Sigmoid colon (tissue), 7 donors: ENCODE measurements around the gene MLN. TPM values are rescaled to one million over a fixed set of nuclear protein-coding genes. Genes with fewer than 3 reads are reported as not detected.

Source experiments
- DNase-seq: peaks from one replicate; pipeline ENCODE4 v3.0.0-alpha.2; 2019
- H3K27ac ChIP-seq, 4 donors: fragments of 200-600 bp; sonication (generic); one replicate each; pipeline ENCODE4 v1.5.1; 2016 to 2019; ENCODE audit warnings: mild to moderate bottlenecking in 1 of 4
- H3K27me3 ChIP-seq, 3 donors: fragments of 200-600 bp; sonication (generic); one replicate each; pipeline ENCODE4 v1.5.1; 2019; ENCODE audit warnings: mild to moderate bottlenecking in 1 of 3
- H3K36me3 ChIP-seq, 4 donors: fragments of 200-600 bp; sonication (generic); one replicate each; pipeline ENCODE4 v1.5.1; 2016 to 2019
- H3K4me1 ChIP-seq, 4 donors: fragments of 200-600 bp; sonication (generic); one replicate each; pipeline ENCODE4 v1.5.1; 2017 to 2019
- H3K4me3 ChIP-seq, 4 donors: fragments of 200-600 bp; sonication (generic); one replicate each; pipeline ENCODE4 v1.5.1; 2017 to 2019; ENCODE audit warnings: mild to moderate bottlenecking in 2 of 4, moderate library complexity in 1 of 4
- H3K9me3 ChIP-seq, 4 donors: fragments of 200-600 bp in 3 of 4; sonication (generic) in 3 of 4; one replicate each; pipeline versions ENCODE4 v1.5.1 to v1.6.1; 2013 to 2019
- CTCF ChIP-seq, 4 experiments: fragments of 450-650 bp in 3 of 4; fragments of 200-600 bp in 1 of 4; IDR thresholded peaks; one replicate each; pipeline ENCODE4 v1.5.1; 2016 to 2019; ENCODE audit warnings: antibody characterized with exemption in 4 of 4, mild to moderate bottlenecking in 3 of 4, moderate library complexity in 2 of 4
- EP300 ChIP-seq, 4 donors: sonication (generic); formaldehyde crosslinking; IDR thresholded peaks; one replicate each; pipeline ENCODE4 v1.6.1; 2017; ENCODE audit warnings: antibody characterized with exemption in 4 of 4
- POLR2A ChIP-seq, 2 donors: fragments of 450-650 bp; IDR thresholded peaks; one replicate each; pipeline ENCODE4 v1.6.1; 2016; ENCODE audit warnings: antibody characterized with exemption in 2 of 2, mild to moderate bottlenecking in 2 of 2, moderate library complexity in 2 of 2
- POLR2AphosphoS5 ChIP-seq, 4 donors: sonication (generic); formaldehyde crosslinking; IDR thresholded peaks; one replicate each; pipeline ENCODE4 v1.6.1; 2017; ENCODE audit warnings: antibody characterized with exemption in 4 of 4
- WGBS, 2 donors: extraction: QIAGEN DNeasy Blood & Tissue Kit; methylation state at CpG; one replicate each; pipeline ENCODE4 v1.1.7; 2013; 5-methylcytosine and 5-hydroxymethylcytosine counted together
- intact Hi-C: fragments of 100-400 bp; cut with DNase I; formaldehyde crosslinking; loops from one replicate; pipeline ENCODE4 v1.15.1; 2023
- polyA plus RNA-seq, 3 donors: library from polyadenylated mRNA; stranded (reverse); fragments of 200-250 nt; gene quantifications; one replicate each; pipeline ENCODE4 v1.2.3, GENCODE V29; 2013
- total RNA-seq, 4 donors: library from RNA; depleted of rRNA; stranded (reverse); fragments of >200 nt; gene quantifications; one replicate each; pipeline ENCODE4 v1.1.0, GENCODE V29; 2016
- donor health status: healthy with polysubstance abuse.
- donor health status: Bipolar disorder and iron deficiency.
- donor health status: healthy.

The MLN gene
- total and polyA plus RNA-seq, 7 donors: 0.48 TPM; not detected in 6

DNA sequence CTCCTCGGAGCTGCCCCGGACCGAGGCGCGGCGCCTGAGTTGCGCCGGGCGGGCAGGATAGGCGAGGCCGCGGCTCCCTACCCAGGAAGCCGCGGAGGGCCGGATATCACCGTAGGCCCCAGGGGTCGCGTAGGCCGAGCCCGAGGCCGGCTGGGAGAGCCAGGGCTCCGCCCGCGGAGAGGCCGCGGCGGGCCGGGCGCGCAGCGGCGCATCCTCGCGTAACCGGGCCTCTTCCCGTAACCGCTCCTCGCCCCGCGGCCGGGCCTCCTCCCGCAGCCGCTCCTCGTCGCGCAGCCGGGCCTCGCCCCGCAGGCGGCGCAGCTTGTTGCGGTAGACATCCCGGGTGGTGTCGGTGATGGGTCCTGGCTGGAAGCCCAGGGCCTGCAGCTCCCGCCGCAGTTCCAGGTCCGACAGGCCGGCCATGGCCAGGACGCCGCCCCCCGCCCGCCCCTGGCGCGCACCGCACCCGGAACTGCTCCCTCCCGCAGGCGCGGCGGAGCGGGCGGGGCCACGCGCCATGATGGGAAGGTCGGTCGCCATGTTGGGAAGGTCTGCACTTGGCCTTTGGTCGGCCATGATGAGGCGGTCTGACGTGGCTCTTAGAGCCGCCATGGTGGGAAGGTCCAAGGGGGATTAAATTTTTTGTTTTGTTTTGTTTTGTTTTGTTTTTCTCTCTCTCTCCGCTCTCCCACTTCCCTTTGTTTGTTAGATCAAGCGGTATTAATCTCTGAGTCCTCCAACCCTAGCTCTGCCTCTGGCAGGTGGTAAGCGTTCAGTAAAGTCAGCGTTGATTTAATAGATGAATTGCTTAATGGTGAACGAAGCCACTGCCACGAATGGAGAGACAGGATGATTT is 14.9 kb downstream of the MLN start, which contains the start of gene LEMD2:
Gene LEMD2, minus strand, starts transcription at position 437 of the 856 bp plus-strand sequence. Its CDS starts 14 bp downstream, at position 423.
- intact Hi-C loops: loop anchor here (1.0 to 5.0 kb wide), 5 partner anchors 38 to 217 kb away; no protein-coding TSS in a partner anchor
- Histone ChIP-seq H3K9me3 (no peaks in the 10 kb centered on the region), H3K4me3 (peak within 1 kb of the TSS; percentile 60 to 92 (median 85)), H3K36me3 (peaks cover 5 to 15% (median 10%) of the 10 kb centered on the region in 4 donors), H3K4me1 (peaks cover 0 to 44% (median 38%) of the 10 kb centered on the region in 4 donors), H3K27me3 (peaks cover 0 to 10% (median 0%) of the 10 kb centered on the region in 3 donors), H3K27ac (peak within 1 kb of the TSS; percentile 94 to 99 (median 98))
- peak; percentile 97 for DNase-seq
- TF ChIP-seq POLR2A (IDR thresholded peaks at IDR 0.05): peak; percentile 55 to 68
- TF ChIP-seq CTCF (IDR thresholded peaks at IDR 0.05): no peak
- peak; percentile 96 to 99 (median 98) for TF ChIP-seq POLR2AphosphoS5 (IDR thresholded peaks at IDR 0.05)
- WGBS, 2 donors: 4% methylated on average over 86 of the region's 86 CpGs

DNA sequence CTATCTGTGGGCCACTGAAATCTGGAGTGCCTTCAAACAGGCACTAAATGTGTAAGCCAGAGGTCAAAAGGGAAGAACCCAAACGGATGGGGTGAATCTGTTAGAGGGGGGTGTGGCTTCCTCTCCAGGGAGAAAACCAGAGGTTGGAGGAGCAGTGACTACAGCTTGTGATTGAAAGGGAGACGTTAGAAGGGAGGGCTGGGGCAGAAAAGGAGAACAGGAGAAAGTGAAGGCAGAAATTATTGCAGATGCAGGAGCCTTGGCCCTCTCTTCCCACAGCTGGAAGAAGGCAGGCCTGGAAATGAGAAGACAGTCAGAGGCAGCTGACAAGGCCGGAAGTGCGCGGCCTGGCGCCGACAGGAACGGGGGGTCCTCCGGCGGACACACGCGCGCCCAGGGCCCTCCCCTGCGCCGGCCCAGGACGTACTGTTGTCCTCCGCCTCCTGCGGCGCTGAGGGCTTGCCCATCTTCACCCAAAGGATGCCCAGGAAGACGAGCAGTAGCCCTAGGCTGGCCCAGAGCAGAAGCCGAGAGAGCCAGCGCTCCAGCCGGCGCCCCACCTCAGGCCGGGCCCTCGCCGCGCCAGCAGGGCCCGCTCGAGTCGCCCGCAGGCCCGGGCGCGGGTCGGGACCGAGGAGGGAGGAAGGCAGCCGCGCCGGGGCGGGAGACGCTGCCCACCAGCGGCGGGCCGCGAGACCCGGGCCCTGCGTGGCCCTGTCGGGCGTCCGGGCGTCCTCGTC is 15.7 kb downstream of the MLN start:
- intact Hi-C loops: loop anchor here (5.0 kb wide), 4 partner anchors 39 to 216 kb away; no protein-coding TSS in a partner anchor
- peaks cover 0 to 2% (median 0%) of the 10 kb centered on the region in 3 donors for H3K27me3 ChIP-seq
- WGBS, 2 donors: 0% methylated on average over 53 of the region's 53 CpGs
- peak; percentile 95 for DNase-seq
- H3K4me3 ChIP-seq: peak overlapping the region; percentile 60 to 92 (median 85)
- H3K27ac ChIP-seq: peak overlapping the region; percentile 94 to 99 (median 98)
- peaks cover 13 to 23% (median 18%) of the 10 kb centered on the region in 4 donors for H3K36me3 ChIP-seq
- TF ChIP-seq POLR2AphosphoS5 (IDR thresholded peaks at IDR 0.05) (peak; percentile 73 to 92 (median 88)), POLR2A (IDR thresholded peaks at IDR 0.05) (peak in 1 of 2 donors; percentile 57), EP300 (IDR thresholded peaks at IDR 0.05) (peak in 2 of 4 donors; percentile 33 to 46), CTCF (IDR thresholded peaks at IDR 0.05) (no peak)
- peaks cover 0 to 46% (median 38%) of the 10 kb centered on the region in 4 donors for H3K4me1 ChIP-seq
- H3K9me3 ChIP-seq: no peaks in the 10 kb centered on the region

DNA sequence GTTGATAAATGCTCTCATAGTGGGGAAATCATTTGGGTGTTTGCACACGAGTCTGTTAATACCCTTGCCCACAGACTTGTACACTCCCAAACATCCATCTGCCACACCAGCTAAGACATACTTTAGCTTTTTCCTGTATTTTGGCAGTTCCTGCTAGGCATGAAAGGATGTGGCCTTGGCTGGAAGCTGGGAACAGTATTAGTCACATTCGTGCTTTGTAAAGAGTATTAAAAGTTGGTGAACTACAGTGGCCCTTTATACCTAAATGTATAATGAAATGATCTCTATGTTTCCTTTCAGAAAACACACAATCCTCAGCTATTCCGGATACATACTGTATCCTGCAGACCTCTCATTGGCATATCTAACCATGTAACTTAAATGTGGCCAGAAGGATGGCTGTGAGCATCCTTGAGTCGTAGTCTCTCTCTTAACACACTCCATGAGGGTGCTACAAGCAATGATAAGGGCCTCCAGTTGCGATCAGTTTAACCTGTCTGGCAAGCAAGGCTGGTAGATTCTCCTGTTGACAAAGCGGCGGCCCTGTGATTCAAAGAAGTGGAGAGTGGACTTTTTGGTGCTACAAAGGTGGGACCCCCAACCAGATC is 16.4 kb downstream of the MLN start:
- H3K9me3 ChIP-seq: no peaks in the 10 kb centered on the region
- TF ChIP-seq CTCF (IDR thresholded peaks at IDR 0.05): no peak
- no peak for TF ChIP-seq POLR2A (IDR thresholded peaks at IDR 0.05)
- TF ChIP-seq EP300 (IDR thresholded peaks at IDR 0.05): no peak
- TF ChIP-seq POLR2AphosphoS5 (IDR thresholded peaks at IDR 0.05): no peak
- no peaks in the 10 kb centered on the region for H3K27me3 ChIP-seq
- no peak for DNase-seq
- peaks cover 19 to 29% (median 24%) of the 10 kb centered on the region in 4 donors for H3K36me3 ChIP-seq
- H3K27ac ChIP-seq: peak overlapping the region; percentile 94 to 99 (median 98)
- 27 to 54% methylated on average over 7 of the region's 7 CpGs for WGBS, 2 donors
- intact Hi-C loops: loop anchor here (5.0 kb wide), 4 partner anchors 40 to 215 kb away; no protein-coding TSS in a partner anchor
- H3K4me1 ChIP-seq: peaks cover 0 to 46% (median 38%) of the 10 kb centered on the region in 4 donors
- H3K4me3 ChIP-seq: peak overlapping the region; percentile 60 to 92 (median 85)

GRCh38 chr6:33786736-33787135 is 17.1 kb downstream of the MLN start:
- peak overlapping the region; percentile 94 to 99 (median 98) for H3K27ac ChIP-seq
- TF ChIP-seq EP300 (IDR thresholded peaks at IDR 0.05): no peak
- TF ChIP-seq CTCF (IDR thresholded peaks at IDR 0.05): no peak
- TF ChIP-seq POLR2A (IDR thresholded peaks at IDR 0.05): no peak
- TF ChIP-seq POLR2AphosphoS5 (IDR thresholded peaks at IDR 0.05): no peak
- WGBS, 2 donors: 77 to 80% methylated on average over 3 of the region's 3 CpGs
- peaks cover 21 to 37% (median 29%) of the 10 kb centered on the region in 4 donors for H3K36me3 ChIP-seq
- H3K4me3 ChIP-seq: no peak overlapping the region
- peaks cover 0 to 48% (median 39%) of the 10 kb centered on the region in 4 donors for H3K4me1 ChIP-seq
- DNase-seq: no peak
- intact Hi-C loops: loop anchor here (5.0 kb wide), 4 partner anchors 41 to 214 kb away; no protein-coding TSS in a partner anchor
- no peaks in the 10 kb centered on the region for H3K9me3 ChIP-seq
- no peaks in the 10 kb centered on the region for H3K27me3 ChIP-seq
